AG04449 (cell line): ENCODE measurements around the gene PPDPF.

Experiments
- CTCF ChIA-PET: fragments of 350-600 bp; formaldehyde crosslinking; extraction: SDS; loops from one replicate; lab custom pipeline; 2021; ENCODE audit warnings: antibody characterized with exemption; lab: Yijun Ruan, JAX
- POLR2A ChIA-PET: fragments of 400-600, 350-600 bp; formaldehyde crosslinking; extraction: SDS; loops from one replicate; lab custom pipeline; 2020; ENCODE audit warnings: antibody characterized with exemption, inconsistent platforms; lab: Yijun Ruan, JAX
- DNase-seq: peaks from one replicate; pipeline ENCODE4 v3.0.0-alpha.2; 2010; ENCODE audit warnings: low read depth, low spot score
- H3K4me3 ChIP-seq: 2 replicates; pipeline ENCODE4 v1.5.1; 2011; ENCODE audit warnings: low read depth, mild to moderate bottlenecking, control low read depth, low read length
- TF ChIP-seq, protein P1 (sequence below): IDR thresholded peaks from one replicate; pipeline ENCODE4 v1.5.1; 2011; ENCODE audit warnings: mild to moderate bottlenecking, moderate library complexity, low read length, control low read depth, inconsistent platforms; ENCODE audit not compliant: insufficient read depth; ENCODE audit errors: missing control alignments

The PPDPF gene

GRCh38 chr20:63495741-63496595, 24.6 kb upstream of the PPDPF start:
- POLR2A ChIA-PET: interaction anchor here (2.1 kb wide), 1 partner anchor 25 kb away, joined by 7 read pairs; the partner anchor contains the start of gene PPDPF
- TF ChIP-seq, protein P1, sequence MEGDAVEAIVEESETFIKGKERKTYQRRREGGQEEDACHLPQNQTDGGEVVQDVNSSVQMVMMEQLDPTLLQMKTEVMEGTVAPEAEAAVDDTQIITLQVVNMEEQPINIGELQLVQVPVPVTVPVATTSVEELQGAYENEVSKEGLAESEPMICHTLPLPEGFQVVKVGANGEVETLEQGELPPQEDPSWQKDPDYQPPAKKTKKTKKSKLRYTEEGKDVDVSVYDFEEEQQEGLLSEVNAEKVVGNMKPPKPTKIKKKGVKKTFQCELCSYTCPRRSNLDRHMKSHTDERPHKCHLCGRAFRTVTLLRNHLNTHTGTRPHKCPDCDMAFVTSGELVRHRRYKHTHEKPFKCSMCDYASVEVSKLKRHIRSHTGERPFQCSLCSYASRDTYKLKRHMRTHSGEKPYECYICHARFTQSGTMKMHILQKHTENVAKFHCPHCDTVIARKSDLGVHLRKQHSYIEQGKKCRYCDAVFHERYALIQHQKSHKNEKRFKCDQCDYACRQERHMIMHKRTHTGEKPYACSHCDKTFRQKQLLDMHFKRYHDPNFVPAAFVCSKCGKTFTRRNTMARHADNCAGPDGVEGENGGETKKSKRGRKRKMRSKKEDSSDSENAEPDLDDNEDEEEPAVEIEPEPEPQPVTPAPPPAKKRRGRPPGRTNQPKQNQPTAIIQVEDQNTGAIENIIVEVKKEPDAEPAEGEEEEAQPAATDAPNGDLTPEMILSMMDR: peak; percentile 95
- CTCF ChIA-PET: interaction anchor here (0.7 to 2.9 kb wide), 35 partner anchors 9 to 728 kb away, joined by 3 to 26 read pairs (median 4); partner anchors contain the start of genes PPDPF, PTK6 and SAMD10
- no peak for DNase-seq
- peak overlapping the region; percentile 23 for H3K4me3 ChIP-seq

DNA sequence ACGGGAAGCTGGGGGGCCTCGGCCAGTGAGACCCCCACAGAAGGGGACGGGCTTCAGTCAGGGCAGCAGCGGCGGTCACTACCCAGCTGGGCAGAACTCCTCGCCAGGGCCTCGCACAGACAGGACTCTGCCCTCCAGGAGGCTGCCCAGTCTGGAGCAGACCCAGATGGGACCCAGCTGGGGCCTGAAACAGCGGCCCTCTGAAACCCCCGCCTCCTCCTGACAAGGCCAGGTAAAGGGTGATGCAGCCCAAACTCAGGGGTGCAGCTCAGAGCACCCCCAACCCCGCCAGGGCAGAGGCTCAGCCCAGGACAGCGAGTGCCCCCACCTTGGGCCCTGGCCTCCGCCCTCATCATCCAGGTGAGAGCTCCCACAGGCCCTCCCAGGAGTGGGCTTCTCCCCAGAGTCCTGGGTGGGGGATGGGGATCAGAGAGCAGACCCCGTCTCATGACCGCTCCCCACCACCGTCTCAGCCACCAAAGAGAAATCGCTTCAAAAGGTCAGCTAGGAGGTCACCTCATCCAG, 23.9 kb upstream of the PPDPF start:
- ChIA-PET POLR2A (interaction anchor here (2.1 kb wide), 1 partner anchor 24 kb away, joined by 7 read pairs; the partner anchor contains the start of gene PPDPF), CTCF (interaction anchor here (0.7 to 2.9 kb wide), 35 partner anchors 9 to 631 kb away, joined by 3 to 26 read pairs (median 4); partner anchors contain the start of genes PPDPF, PTK6 and SAMD10)
- TF ChIP-seq, protein P1: no peak
- H3K4me3 ChIP-seq: no peak overlapping the region; the same call in 1 of the 2 replicates
- no peak for DNase-seq

- POLR2A ChIA-PET: interaction anchor here (2.1 kb wide), 1 partner anchor 24 kb away, joined by 7 read pairs; the partner anchor contains the start of gene PPDPF
- no peak overlapping the region for H3K4me3 ChIP-seq
- TF ChIP-seq, protein P1: no peak
- DNase-seq: no peak
- CTCF ChIA-PET: interaction anchor here (1.0 to 2.9 kb wide), 25 partner anchors 8 to 630 kb away, joined by 3 to 26 read pairs (median 5); partner anchors contain the start of genes PPDPF, PTK6 and SAMD10
Measured at GRCh38 chr20:63497138-63497945, 23.2 kb upstream of the PPDPF start.

- H3K4me3 ChIP-seq: no peak overlapping the region
- DNase-seq: no peak
- TF ChIP-seq, protein P1: no peak
- ChIA-PET CTCF (interaction anchor here (2.0 to 2.9 kb wide), 5 partner anchors 7 to 474 kb away, joined by 6 to 26 read pairs (median 15); no protein-coding TSS in a partner anchor), POLR2A (interaction anchor here (2.1 kb wide), 1 partner anchor 23 kb away, joined by 7 read pairs; the partner anchor contains the start of gene PPDPF)
Measured at GRCh38 chr20:63497946-63498935, 22.3 kb upstream of the PPDPF start.

- ChIA-PET CTCF (no interaction called here), POLR2A (no interaction called here)
- TF ChIP-seq, protein P1: no peak
- no peak for DNase-seq
- H3K4me3 ChIP-seq: peak within 1 kb of the TSS; percentile 18; the same call in 1 of the 2 replicates
Measured at GRCh38 chr20:63498960-63499337, 21.6 kb upstream of the PPDPF start, which contains the start of gene EEF1A2. Gene EEF1A2, minus strand, starts transcription at chr20:63499083. Its CDS starts 1,320 bp downstream, at chr20:63497763.
